ENCODE measurements around the gene BCR.

Gene BCR

DNA sequence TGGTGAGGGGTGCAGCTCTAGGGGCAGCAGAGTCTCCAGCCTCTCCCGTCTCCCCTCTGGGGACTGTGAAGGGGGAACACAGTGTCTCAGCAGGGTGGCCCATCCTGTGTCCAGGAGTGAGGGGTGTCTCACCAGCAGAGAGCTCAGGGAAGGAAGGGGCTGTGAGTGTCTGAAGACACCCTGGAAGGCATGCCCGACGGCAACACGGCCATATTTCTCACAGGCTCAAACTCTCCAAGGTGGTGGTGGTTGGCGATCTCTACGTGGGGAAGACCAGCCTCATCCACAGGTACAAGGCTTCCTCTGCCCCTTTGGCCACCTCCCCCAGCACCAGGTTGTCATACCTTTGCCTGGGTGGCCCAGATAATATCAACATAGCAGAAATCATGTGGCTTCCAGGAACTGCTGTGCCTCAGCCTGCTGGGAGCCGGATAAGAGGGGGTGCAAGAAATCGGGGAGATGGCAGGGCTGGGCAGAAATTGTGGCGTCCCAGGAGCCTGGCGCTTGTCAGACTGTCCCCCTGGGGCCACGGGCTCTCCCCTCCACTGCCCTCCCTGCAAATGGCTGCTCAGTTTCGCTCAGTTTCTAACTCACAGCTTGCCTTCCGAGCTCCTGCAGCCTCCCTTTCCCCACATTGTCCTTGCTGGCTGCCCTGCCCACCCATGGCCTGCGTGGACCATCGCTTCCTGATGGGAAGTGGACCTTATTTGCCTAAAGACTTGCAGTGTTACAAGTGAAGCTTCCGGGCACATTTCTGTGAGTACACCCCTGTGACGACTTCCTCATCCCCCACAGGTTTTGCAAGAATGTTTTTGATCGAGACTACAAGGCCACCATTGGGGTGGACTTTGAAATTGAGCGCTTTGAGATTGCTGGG lies 27.8 kb upstream of the BCR start:
- no peak for DNase-seq

DNA sequence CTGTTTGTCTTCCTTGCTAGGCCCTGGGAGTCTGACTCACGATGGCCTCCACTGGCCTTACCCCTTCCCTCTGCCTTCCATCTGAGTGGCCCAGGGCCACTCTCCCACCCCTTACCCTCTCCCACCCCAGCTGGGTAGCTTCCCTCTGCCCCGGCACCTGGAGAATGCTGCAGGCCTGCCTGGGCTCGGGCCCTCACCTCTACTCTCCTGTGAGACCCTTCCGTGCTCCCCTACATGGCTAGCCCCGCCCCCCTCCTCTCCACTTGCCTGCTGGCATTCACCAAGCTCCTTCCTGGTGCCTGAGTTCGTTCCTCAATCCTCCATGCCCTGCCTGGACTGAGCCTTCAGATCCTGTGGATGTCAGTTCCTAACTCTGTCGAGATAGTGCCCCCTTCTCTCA lies 26.3 kb upstream of the BCR start:
- DNase-seq: no peak

DNA sequence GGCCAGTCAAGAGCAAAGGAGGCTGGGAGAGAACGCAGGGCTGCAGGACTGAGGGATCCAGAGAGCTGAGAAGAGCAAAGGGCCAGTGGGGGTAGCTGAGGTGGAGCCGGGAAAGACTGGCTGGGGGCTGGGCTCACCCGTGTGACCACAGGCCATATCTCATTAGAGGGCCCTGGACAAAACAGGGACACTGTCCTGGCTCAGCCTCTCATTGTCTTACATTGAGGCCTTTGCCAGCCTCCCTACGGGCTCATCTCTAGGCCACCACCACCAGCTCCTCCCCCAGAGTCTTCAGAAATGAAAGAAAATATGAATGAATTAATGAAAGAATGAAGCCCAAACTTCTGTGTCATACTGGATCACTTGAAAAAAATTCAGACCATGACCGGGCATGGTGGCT lies 25.8 kb upstream of the BCR start:
- DNase-seq: no peak

DNA sequence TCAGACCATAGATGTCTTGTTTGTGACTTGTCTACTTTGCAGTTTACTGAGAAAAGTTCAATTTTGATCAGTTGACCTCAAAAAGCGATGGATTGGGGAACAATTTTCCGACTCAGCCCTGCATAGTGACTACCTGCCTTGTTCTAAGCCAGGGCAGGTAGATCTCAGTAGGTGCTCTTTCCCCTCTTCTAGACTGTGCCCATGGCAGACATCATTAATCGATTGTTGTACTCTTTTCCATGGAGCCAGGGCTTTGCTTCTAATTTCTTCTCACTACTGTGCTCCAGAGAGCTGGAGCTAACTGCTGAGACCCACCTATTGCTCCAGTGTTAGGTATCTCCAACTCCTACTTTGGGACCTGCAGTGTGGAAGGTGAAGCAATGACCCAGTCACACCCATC lies 25.2 kb upstream of the BCR start:
- no peak for DNase-seq

DNA sequence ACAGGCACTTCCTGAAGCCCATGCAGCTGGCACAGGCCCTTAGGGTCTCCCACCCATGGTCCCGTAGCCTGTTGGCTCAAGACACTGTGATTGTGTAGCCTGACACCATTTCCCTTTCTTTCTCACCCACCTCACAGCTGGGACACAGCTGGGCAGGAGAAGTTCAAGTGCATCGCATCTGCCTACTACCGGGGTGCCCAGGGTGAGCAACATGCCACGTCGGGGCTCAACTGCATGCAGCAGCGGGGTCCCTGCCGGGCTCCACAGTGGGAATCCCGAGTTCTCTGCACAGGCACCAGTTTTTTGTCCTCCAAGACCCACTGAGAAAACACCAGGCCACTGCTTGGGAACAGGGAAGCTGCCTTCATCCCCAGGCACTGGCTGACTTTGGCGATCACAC lies 24.5 kb upstream of the BCR start:
- no peak for DNase-seq

DNA sequence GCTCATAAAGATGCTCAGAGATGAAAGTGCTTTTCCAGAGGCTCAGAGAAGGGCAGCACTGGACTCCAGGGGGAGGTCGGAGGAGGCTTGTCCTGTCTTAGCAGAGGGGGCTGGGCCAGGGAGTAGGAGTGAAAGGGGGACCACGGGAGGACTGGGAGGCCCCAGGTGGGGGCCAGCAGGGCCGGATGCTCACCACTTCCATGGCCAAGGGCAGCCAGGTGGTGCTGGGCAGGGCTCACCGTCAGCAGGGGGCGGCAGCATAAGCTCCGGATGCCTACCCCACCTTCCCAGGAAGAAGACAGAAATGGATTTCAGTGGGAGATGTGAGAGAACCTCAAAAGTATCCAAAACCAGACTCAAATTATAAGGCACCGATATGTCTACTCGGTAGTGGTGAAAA lies 24.0 kb upstream of the BCR start:
- no peak for DNase-seq

DNA sequence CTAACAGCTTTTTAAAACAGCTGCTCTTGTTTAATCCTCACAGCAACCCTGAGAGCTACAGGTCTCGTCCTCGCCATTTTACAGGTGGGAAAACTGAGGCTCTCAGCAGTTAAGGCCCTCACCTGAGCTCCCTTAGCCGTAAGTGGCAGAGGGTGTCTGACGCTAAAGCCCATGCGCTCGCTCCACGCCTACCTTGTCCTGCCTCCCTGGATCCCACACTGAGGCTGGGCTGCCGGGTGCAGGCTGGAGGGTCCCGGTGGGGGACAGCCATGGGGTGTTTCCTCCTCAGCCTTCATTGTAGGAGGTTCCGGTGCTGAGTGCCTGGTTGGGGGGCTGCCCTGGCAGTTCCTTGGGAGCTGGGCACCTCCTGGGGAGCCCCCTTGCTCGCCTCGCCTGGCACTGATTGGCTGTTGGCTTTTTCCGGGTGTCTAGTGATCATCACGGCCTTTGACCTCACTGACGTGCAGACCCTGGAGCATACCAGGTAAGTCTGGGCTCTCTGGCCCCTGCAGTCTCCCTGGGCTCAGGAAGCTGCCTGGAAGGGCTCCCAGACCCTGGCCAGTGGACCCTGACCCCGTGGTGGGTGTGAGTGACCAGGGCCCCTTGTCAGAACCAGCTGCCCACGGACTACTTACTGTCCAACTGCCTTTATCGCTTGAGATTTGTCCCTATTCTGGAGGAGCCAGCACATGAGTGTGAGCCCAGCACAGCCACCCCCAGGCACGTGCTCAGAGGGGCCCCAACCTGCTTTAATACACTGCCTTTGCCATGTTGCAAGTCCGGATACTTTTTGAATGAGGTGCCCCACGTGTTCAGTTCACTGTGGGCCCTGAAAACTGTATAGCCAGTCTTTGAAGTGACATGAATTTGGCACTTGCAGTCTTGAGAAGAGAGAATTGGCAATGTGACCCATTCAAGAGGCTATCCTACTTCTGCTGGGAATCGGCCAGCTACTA lies 22.5 kb upstream of the BCR start:
- no peak for DNase-seq

DNA sequence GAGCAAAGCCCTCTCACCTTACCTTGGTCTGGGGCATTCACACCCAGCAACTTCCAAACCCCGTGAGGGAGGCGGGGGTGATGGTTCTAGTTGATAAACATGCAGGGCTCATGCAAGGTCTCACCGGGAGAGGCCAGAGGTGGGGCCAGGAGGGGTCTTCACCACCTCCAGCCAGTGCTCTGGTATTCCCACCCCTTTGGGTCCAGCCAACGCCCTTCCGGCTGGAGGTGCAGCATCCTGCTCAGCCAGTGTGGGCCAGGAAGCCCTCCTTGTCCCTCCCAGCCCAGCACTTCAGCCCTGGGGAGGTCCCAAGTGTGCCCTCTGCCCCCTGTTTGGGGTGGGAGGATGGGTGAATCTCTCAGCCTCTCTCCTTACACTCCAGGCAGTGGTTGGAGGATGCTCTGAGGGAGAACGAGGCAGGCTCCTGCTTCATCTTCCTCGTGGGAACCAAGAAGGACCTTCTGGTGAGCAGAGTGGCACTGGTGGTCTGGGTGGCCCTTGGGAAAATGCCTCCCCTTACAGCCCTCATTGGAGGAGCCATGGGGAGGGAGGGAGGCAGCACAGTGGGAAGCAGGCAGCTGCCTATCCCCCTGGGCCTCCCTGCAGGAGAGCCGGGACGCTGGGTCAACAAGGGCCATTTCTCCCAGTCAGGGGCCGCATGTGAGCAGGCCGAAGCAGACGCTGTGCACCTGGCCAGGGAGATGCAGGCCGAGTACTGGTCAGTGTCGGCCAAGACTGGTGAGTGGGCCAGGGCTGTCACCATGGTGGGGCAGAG lies 21.6 kb upstream of the BCR start:
- DNase-seq: no peak

DNA sequence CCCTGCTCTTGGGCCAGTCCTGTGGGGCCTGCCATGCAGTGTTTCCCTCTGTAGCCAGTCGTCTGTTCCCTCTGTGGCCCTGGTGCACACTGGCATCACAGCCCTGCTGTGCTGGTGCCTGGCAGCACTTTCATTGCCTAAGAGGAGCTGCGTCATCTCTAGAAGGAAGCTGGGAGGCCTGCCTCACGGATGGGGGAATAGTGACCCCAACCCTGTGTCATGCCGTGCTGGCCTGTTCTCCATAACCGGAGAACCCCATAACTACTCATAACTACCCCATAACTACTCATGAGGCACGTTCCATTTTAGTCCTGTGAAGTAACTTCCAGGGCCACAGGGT lies 21.0 kb upstream of the BCR start:
- no peak for DNase-seq

DNA sequence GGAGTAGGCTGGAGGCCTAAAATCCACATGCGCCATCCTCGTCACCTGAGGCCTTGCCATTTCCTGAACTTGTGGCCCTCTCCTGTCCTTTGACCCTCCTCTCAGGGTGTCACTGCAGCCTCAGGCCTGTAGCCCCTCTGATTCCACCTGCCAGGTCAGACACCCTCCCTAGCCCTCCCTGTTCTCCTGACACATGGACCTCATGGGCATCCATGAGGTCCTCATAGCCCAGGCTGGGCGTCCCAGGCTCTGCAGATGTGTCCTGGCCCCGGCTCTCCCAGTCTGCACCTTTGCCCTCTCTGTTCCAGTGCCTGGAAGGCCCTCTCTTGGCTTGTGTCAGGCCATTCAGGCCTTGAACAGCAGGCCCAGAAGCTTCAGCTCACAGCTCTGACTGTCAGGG lies 19.3 kb upstream of the BCR start:
- DNase-seq: no peak

DNA sequence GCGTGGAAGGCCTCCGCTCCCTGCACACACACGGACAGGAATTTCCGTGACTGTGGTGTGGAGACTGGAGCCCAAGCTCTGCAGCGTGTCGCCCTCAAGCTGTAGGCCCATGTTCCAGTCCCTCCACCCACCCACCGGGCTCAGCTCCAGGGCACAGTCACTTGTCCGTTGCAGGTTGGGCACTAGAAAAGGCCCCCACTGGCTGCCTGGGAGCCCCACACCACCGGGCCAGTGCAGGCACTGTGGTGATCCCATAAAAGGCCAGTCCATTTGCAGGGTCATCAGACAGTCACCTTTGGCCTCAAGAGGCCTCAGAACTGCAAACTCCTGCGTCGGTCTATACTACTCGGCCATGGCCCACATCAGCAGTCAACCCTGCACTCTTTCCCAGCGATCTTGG lies 18.7 kb upstream of the BCR start:
- no peak for DNase-seq

DNA sequence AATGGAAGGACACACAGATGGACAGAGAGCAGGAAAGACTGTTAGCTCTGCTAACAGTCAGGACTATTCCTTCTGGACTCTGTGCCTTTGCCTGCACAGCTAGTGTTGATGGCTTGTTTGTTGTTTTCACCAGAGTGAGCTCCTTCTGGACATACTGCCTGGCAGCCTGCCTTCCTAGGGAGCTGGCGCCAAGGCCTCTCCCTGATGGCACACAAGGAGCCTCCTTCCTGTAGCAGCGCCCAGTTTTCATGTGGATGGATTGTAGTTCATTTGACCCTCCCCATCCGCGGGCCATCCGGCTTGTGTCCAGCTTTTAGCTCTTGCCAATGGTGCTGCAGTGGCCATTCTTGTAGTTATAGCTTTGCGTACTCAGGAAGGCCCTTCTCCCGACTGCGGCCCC lies 16.6 kb upstream of the BCR start:
- no peak for DNase-seq

DNA sequence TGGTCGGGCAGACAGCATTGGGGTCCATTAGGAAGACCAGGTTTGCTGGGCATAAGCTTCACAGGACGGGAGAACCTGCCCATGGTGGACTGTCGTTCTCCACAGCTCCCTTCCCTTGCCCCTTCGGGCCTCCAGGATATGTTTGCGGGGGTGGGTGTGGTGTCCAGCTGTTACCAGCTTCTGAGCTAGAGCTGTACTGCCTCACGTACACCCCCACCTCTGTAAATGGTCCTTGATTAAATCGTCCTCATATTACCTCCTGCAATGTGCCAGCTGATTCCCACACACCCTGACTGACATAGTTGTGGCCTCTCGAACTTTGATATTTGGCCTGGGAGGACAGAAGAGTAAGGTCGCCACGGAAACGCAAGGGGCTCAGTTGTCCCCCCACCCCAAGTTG lies 16.2 kb upstream of the BCR start:
- DNase-seq: no peak

DNA sequence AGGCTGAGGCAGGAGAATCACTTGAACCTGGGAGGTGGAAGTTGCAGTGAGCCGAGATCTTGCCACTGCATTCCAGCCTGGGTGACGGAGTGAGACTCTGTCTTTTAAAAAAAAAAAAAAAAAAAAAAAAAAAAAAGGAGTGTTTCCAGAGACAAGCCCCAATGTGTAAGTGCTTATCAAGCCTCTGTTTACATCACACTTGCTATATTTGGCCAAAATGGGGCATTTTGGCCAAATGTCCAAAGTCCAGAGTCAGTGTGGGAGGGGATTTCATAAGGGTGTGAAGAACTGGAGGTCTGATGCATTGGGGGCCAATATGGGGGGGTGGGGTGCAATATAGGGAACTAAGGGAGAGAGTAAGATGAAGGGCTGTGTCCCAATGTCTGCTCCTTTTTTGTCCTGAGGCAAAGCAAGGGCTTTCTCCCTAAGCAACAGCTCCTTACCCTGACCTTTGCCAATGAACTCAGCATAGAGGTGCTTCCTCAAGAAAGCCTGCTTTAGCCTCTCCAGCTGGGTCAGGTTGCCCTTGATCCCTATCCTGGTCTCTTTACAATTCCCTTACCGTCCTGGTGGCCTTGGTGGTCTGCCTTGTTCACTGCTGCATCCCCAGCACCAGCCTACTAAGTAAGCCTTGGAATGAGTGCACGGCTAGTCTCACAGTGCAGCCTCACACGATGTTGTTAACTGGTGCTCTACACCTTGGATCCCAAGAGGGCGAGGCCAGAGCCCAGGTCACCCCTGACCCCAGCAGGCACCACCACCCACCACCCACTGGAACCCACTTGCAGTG lies 14.1 kb upstream of the BCR start:
- DNase-seq: no peak

DNA sequence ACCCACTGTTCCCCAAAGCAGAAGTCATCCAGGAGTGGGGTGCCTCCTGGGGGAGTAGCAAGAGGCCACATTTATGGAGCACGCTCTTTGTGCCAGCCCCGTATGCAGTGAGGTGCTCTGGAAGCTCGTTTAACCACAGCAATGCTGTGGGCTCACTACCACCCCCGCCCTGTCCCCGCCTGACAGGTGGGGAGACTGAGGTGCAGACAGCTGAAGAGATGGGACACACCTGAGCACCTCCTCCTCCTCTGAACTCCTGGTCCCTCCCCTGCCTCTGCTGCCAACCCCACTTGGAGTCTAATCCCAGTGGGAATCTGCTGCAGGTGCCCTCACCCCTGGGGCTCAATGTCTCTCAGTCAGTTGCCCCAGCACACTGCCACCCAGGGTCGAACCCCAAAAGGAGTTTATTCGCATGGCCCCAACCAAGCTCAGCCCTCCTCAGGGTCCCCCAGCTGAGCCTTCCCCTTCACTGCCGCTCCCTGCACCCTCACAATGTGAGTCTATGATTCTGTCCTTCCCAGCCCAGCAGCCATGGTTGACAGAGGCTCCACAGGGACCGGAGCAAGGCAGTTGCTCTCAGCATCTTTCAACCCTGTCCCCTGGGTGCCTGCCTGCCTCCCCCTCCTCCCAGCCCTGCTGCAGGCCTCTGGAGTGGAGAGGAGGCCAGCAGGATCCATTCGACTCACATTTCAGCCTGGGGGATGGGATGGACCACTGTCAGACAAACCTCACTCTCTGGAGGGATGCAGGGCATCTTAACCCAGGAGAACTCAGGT lies 13.3 kb upstream of the BCR start:
- DNase-seq: no peak

DNA sequence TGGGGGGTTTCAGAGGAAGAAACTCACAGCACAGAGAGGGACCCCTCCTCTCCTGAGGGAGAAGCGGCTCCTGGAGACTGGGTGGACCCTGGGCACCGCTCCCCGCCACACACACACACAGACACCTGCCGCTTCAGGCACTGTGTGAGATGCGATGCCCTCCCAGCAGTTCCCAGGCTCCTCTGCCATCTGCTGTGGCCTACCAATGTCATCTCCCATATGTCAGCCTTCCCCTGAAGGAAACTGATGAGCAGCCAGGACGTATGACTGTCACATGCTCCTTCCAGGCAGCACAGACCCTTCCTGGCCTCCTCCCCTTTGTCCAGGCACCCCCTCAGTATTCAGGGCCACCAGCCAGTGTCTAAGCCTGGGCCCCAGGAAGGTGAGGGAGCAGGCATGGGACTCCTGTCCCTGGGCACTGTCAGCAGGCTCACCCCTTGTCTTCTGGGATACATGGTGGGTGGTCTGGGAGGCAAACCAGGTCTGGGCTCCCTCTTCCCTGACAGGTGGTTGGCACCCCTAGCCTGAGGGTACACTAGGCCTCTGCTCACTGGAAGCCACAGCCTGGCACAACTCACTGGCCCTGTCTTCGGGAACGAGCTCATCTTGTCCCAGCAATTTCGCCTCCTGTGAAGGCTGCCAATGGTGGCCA lies 11.8 kb upstream of the BCR start:
- DNase-seq: no peak

DNA sequence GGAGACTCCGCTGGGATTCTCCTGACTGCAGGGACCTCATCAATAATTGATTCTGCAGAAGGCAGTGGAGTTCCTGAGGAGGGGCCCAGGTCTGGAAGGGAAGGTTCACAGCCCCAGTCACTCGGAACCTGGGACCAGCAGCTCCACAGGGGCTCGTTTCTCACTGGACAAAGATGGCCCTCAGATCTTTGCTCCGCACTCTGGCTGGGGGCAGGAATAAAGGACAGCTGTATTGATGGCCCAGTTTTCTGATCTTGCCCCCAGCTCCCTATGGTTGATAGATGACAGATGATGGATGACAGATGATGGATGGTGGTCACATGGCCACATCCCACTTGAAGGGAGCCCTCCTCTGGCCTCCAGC lies 11.3 kb upstream of the BCR start:
- no peak for DNase-seq

DNA sequence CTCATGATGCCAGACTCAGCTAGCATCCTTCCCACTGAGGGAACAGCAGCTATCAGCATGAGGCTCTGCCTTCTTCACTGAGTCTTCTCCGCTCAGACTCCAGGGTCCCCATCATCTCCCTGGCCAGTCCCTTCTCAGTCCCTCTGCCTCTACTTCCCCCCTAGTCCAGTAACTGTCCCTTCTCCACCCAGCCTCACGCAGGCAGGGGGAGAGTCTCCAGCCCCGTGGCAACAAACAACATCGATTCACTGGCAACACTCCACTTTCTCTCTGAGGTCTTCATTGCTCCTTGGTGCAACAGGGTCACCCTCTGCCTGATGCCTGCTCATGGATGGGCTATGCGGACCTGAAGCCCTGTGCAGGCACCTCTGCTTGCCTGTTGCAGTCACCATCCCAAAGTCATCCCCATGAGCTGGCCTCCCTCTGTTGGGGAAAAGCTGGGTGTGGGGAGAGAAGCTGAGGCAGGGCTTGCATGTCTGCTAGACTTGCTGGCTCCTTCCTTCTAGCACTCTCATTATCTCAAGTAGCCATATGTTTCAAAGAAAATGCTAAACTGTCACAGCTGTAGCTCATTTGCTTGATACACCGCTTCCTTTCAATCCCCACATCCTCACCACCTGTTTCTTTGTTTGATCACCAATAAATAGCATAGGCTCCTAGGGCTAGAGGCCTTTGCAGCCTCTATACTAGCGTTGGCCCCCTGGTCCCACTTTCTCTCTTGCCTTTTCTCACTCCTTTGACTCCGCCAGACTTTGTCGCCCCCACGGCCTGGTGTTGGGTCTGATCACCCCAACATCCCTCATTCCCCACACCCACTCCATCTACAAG lies 4.3 kb upstream of the BCR start:
- no peak for DNase-seq

DNA sequence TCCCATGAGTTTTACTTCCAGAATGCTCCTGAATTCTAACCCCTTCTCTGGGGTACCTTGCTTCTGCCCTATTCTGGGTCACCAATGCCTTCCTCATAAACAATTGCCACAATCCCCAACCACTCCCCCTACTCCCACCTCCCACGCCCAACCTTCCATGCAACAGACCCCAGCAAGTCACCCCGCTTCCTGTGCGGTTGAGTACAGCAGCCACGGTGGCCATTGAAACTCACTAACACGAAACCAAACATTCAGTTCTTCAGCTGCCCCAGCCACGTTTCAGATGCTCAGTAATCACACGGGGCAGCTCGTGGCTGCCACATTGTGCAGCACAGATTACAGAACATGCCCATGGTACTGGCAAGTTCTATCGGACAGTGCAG lies 3.7 kb upstream of the BCR start:
- DNase-seq: no peak

DNA sequence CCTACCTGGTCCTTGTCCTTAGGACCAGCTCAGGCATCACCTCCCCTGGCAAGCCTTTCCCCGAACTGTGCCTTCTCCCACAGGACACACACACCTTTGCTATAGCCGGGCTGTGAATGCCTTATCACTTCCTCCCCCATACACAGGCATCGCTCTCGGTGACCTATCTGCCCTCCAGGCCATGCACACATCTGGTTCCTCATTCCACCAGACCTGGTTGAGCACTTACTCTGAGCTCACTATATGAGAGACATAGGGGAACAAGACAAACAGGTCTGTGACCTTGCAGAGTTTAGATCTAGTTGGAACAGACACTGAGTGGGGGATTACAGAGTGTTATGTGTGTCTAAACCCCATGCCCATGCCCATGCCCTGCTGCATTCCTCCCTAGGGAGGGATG lies 3.1 kb upstream of the BCR start:
- DNase-seq: no peak

Measured in 8988T (cell line).